HEK293T (cell line): ENCODE data around the gene FEZF1.

ENCODE experiments used
- CTCF ChIA-PET: fragments of 350-600 bp; formaldehyde crosslinking; extraction: SDS; loops from one replicate; lab custom pipeline; 2021; ENCODE audit warnings: antibody characterized with exemption, inconsistent platforms; lab: Yijun Ruan, JAX
- POLR2A ChIA-PET: fragments of 350-600 bp; formaldehyde crosslinking; extraction: SDS; loops from one replicate; lab custom pipeline; 2020; ENCODE audit warnings: antibody characterized with exemption, inconsistent platforms; lab: Yijun Ruan, JAX
- DNase-seq: peaks from one replicate; pipeline ENCODE4 v3.0.0; 2012; ENCODE audit warnings: mixed read lengths; ENCODE audit errors: extremely low spot score
- ARNT ChIP-seq: fragments of 450-650 bp; IDR thresholded peaks from 2 replicates; pipeline ENCODE4 v1.6.1; 2017; ENCODE audit warnings: mild to moderate bottlenecking
- BHLHE40 ChIP-seq: fragments of 450-650 bp; IDR thresholded peaks from 2 replicates; pipeline ENCODE4 v1.6.1; 2016; ENCODE audit warnings: mild to moderate bottlenecking, moderate library complexity, borderline replicate concordance
- CTBP1 ChIP-seq: fragments of 450-650 bp; IDR thresholded peaks from 2 replicates; pipeline ENCODE4 v1.6.1; 2016; ENCODE audit warnings: borderline replicate concordance
- ELF4 ChIP-seq: fragments of 450-650 bp; IDR thresholded peaks from 2 replicates; pipeline ENCODE4 v1.6.1; 2017; ENCODE audit warnings: antibody characterized with exemption
- FOXA1 ChIP-seq: fragments of 450-650 bp; IDR thresholded peaks from 2 replicates; pipeline ENCODE4 v1.6.1; 2016; ENCODE audit warnings: mild to moderate bottlenecking
- FOXK2 ChIP-seq: fragments of 450-650 bp; IDR thresholded peaks from 2 replicates; pipeline ENCODE4 v1.6.1; 2016; ENCODE audit warnings: mild to moderate bottlenecking
- FOXM1 ChIP-seq: fragments of 450-650 bp; IDR thresholded peaks from 2 replicates; pipeline ENCODE4 v1.6.1; 2017; ENCODE audit warnings: mild to moderate bottlenecking, borderline replicate concordance
- HDGF ChIP-seq: fragments of 450-650 bp; IDR thresholded peaks from 2 replicates; pipeline ENCODE4 v1.6.1; 2017; ENCODE audit warnings: antibody characterized with exemption, borderline replicate concordance
- L3MBTL2 ChIP-seq: fragments of 450-650 bp; conservative IDR thresholded peaks from 2 replicates; pipeline ENCODE4 v1.6.1; 2016; ENCODE audit warnings: mild to moderate bottlenecking
- LEF1 ChIP-seq: fragments of 450-650 bp; IDR thresholded peaks from 2 replicates; pipeline ENCODE4 v1.6.1; 2017; ENCODE audit warnings: mild to moderate bottlenecking, borderline replicate concordance
- NFRKB ChIP-seq: fragments of 450-650 bp; IDR thresholded peaks from 2 replicates; pipeline ENCODE4 v1.6.1; 2016; ENCODE audit warnings: mild to moderate bottlenecking, moderate library complexity
- SP1 ChIP-seq: fragments of 450-650 bp; IDR thresholded peaks from 2 replicates; pipeline ENCODE4 v1.6.1; 2017
- SUZ12 ChIP-seq: fragments of 450-650 bp; IDR thresholded peaks from 2 replicates; pipeline ENCODE4 v1.6.1; 2016; ENCODE audit warnings: mild to moderate bottlenecking
- TARDBP ChIP-seq: fragments of 450-650 bp; IDR thresholded peaks from 2 replicates; pipeline ENCODE4 v1.6.1; 2016
- ZNF384 ChIP-seq: fragments of 450-650 bp; IDR thresholded peaks from 2 replicates; pipeline ENCODE4 v1.6.1; 2016
- TF ChIP-seq, protein P1 (sequence below): fragments of 450-650 bp; IDR thresholded peaks from 2 replicates; pipeline ENCODE4 v1.6.1; 2016

FEZF1 gene

DNA sequence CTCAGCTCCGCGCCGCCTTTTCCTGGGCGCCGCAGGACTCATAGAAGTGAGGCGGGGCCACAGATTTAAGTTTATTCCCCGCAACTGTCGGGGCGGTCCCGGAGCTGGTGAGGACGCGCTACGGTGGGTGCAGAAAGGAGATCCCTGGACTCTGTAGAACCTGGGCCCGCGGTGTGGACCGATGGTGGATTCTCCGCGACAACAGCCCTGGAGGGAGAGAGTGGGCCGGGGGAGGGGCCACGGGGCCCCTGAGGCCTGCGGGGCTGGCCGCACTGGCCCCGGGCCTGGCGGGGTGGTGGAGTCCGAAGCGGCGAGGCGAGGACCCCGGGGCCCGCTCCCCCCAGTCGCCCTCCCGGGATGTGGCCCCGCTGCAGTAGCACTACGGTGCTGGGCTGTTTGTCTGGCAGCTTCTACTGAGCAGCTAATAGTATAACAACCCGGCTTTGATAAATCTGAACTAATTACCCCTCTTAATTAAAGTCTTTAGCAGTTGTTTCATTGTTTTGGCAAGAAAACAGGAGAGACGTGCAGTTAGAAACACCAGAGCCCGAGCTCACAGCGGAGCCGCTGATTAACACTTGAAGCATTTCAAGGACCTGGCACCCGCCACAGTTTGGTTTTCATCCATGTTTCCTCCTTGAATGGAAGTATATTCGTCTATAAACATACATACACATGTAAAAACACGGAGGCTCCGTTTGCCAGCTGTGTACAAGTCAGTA lies 4.2 kb downstream of the FEZF1 start:
- ChIA-PET CTCF (no interaction called here), POLR2A (no interaction called here)
- no peak for DNase-seq
- no peak for TF ChIP-seq SUZ12
- no peak for TF ChIP-seq ARNT
- TF ChIP-seq BHLHE40: no peak
- no peak for TF ChIP-seq LEF1
- TF ChIP-seq TARDBP: no peak
- TF ChIP-seq FOXM1: no peak
- TF ChIP-seq L3MBTL2: no peak
- no peak for TF ChIP-seq SP1
- TF ChIP-seq ELF4: no peak
- TF ChIP-seq HDGF: no peak
- TF ChIP-seq FOXA1: no peak
- TF ChIP-seq, protein P1, sequence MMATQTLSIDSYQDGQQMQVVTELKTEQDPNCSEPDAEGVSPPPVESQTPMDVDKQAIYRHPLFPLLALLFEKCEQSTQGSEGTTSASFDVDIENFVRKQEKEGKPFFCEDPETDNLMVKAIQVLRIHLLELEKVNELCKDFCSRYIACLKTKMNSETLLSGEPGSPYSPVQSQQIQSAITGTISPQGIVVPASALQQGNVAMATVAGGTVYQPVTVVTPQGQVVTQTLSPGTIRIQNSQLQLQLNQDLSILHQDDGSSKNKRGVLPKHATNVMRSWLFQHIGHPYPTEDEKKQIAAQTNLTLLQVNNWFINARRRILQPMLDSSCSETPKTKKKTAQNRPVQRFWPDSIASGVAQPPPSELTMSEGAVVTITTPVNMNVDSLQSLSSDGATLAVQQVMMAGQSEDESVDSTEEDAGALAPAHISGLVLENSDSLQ: no peak
- no peak for TF ChIP-seq CTBP1
- no peak for TF ChIP-seq FOXK2
- TF ChIP-seq NFRKB: no peak

DNA sequence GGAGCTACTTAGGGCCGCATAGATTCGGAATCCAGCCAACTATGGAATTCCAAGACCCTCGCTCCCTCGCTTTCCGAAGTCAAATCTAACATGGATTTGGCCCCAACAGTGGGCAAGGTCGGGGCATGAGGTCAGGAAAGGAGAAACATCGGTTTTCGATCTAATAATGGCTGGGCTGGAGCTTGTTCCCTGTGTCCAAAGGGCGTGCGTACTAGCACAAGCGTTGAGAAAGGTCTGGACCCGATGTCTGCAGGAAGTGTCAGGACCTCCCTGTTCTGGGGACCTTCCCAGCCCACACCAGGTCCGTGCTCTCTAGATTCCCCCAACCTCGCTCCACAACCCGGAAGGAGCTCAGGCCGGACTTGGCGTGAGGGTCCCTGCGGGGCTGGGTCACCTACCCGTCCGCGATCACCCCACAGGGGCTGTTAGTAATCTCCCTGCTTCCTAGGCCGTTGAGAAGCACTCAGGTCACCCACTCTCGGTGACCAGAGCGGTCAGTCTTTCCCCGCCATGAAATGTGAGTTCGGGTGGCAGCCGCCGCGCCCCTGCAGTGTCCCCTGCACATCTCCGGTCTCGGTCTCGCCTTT lies 4.8 kb downstream of the FEZF1 start:
- TF ChIP-seq TARDBP (no peak), FOXM1 (no peak), CTBP1 (no peak), ARNT (no peak), FOXK2 (no peak), HDGF (no peak), SP1 (no peak), NFRKB (no peak)
- TF ChIP-seq, protein P1: no peak
- ChIA-PET POLR2A (no interaction called here), CTCF (no interaction called here)
- DNase-seq: no peak

DNA sequence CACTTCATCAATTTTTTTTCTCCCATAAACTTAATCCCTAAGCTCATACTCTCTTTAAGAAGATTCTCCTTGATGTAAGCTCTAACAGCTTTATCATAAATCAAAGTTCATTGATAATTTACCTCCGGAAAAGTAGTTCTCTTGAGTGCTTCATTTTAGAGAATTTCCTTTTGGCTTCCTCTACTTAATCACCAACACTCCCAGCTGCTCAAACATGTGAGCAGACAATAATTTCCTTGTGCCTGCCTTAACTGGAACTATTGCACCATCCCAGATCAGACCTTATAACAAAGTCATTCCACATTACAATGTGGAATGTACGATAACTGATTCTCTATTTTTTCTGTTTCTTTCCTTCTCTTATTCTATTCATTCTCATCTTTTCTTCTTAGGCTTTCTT lies 5.9 kb downstream of the FEZF1 start:
- ChIA-PET CTCF (no interaction called here), POLR2A (no interaction called here)
- DNase-seq: no peak
- TF ChIP-seq FOXK2 (no peak), ZNF384 (no peak), NFRKB (no peak), TARDBP (no peak), LEF1 (no peak), ARNT (no peak), FOXA1 (no peak), BHLHE40 (no peak), HDGF (no peak), CTBP1 (no peak), L3MBTL2 (no peak), ELF4 (no peak), SUZ12 (no peak), SP1 (no peak), FOXM1 (no peak)
- TF ChIP-seq, protein P1: no peak

DNA sequence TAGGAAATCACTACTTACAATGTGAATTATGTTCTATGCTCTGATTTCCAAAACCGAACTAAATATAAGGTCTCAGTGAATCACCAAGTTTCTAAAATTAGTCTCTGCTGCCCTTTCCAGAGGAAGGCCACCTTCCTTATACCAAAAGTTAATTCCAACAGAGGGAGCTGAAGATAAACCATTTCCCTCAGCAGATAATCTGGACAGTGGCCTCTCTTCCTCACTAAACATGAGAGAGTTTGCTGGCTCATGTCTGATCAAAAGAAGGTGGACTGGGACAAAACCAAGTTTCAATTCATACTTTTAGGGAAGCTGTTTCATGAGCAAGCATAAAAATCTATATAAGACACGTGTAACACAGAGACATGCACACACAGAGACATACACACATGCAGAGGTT lies 6.4 kb downstream of the FEZF1 start:
- CTCF ChIA-PET: no interaction called here
- TF ChIP-seq BHLHE40 (no peak), FOXK2 (no peak), TARDBP (no peak), SUZ12 (no peak), FOXM1 (no peak), ZNF384 (no peak), FOXA1 (no peak), ARNT (no peak), L3MBTL2 (no peak)
- no peak for DNase-seq

DNA sequence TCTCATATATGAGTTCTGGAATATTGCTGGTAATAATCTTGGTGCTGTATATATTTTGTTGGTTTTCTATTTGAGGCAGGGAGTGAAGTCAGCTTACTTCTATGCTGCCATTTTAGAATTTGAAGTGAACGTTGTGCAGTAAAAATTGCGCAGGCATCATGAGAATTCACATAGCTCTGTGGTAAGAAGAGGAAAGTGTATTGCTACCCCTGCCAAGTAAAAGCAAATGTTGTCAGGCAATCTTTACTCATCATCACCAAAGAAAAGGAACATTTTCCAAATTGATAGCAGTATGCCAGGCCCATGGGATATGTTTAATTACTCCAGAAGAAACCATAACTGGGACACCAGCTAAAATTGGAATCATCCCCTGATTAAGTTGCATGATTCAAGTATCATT lies 13.4 kb downstream of the FEZF1 start:
- TF ChIP-seq FOXK2: no peak
- TF ChIP-seq L3MBTL2: no peak
- no peak for TF ChIP-seq CTBP1
- no peak for TF ChIP-seq ELF4
- no peak for TF ChIP-seq HDGF
- no peak for TF ChIP-seq TARDBP
- no peak for TF ChIP-seq BHLHE40
- no peak for TF ChIP-seq NFRKB
- TF ChIP-seq LEF1: no peak
- TF ChIP-seq ZNF384: no peak
- no peak for TF ChIP-seq ARNT
- no peak for TF ChIP-seq FOXA1
- no peak for TF ChIP-seq FOXM1
- no peak for TF ChIP-seq SP1
- TF ChIP-seq, protein P1: no peak
- no peak for TF ChIP-seq SUZ12
- ChIA-PET CTCF (no interaction called here), POLR2A (no interaction called here)
- no peak for DNase-seq

More for the DNA sequence above, 6.4 kb downstream of the FEZF1 start:
- POLR2A ChIA-PET: no interaction called here

DNA sequence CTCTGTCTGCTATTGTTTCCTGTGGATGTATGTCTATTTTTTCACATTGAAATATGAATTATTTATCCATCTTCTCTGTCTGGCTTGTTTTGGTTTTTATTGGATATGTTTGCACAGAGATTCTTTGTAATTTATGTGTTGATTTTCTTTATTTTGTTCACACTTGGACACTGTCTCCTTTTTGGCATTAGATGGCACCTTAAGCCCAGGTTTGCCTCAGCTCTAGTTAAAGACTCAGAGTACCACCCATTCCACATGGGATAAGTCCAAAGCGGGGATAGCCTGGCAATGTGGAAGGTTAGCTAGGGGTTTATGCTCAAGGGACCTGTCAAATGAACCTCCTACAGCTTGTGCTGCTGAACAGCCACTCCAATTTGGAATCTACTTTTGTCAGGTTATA lies 14.1 kb downstream of the FEZF1 start:
- ChIA-PET POLR2A (no interaction called here), CTCF (interaction anchor here (0.7 kb wide), 1 partner anchor 243 kb away, joined by 3 read pairs; no protein-coding TSS in a partner anchor)
- TF ChIP-seq CTBP1 (no peak), FOXK2 (no peak), SP1 (no peak), LEF1 (no peak), SUZ12 (no peak), NFRKB (no peak), ARNT (no peak), FOXM1 (no peak), ELF4 (no peak), ZNF384 (no peak), L3MBTL2 (no peak), BHLHE40 (no peak), TARDBP (no peak)
- TF ChIP-seq, protein P1: no peak
- DNase-seq: no peak
